Mesothelial cell of epicardium (in vitro differentiated cells): Measurements from ENCODE around the gene CHAC1. TPM values are rescaled to one million over a fixed set of nuclear protein-coding genes. Genes with fewer than 3 reads are reported as not detected.

Experiments used
- DNase-seq, 2 experiments: peaks; one replicate each; pipeline ENCODE4 v3.0.0; 2021; ENCODE audit warnings: low spot score in 2 of 2; ENCODE audit not compliant: unreplicated experiment in 2 of 2
- H3K27ac Mint-ChIP-seq: 2 replicates; pipeline ENCODE4 v1.8.0; 2021; ENCODE audit warnings: mixed read lengths
- H3K27me3 Mint-ChIP-seq: 2 replicates; pipeline ENCODE4 v1.8.0; 2021; ENCODE audit warnings: low read depth, mixed read lengths
- H3K36me3 Mint-ChIP-seq: 2 replicates; pipeline ENCODE4 v1.8.0; 2021; ENCODE audit warnings: mixed read lengths
- H3K4me1 Mint-ChIP-seq: 2 replicates; pipeline ENCODE4 v1.8.0; 2021; ENCODE audit warnings: mixed read lengths
- H3K4me3 Mint-ChIP-seq: 2 replicates; pipeline ENCODE4 v1.8.0; 2021; ENCODE audit warnings: mild to moderate bottlenecking, moderate library complexity, mixed read lengths
- H3K9me3 Mint-ChIP-seq: 2 replicates; pipeline ENCODE4 v1.8.0; 2021; ENCODE audit warnings: mixed read lengths
- CTCF ChIP-seq: fragments of 200-600 bp; sonication (generic); IDR thresholded peaks from one replicate; pipeline ENCODE4 v1.5.0; 2021; ENCODE audit warnings: antibody characterized with exemption; ENCODE audit not compliant: unreplicated experiment
- total RNA-seq: library from RNA; stranded (reverse); gene quantifications from 3 replicates; pipeline ENCODE4 v1.2.1, GENCODE V29; 2021

The CHAC1 gene
- total RNA-seq, 1 donor from 2014 or later: 2.7 TPM

GRCh38 chr15:40928821-40929659 is 24.2 kb upstream of the CHAC1 start, which contains the start of gene DLL4:
TSS of gene DLL4 (plus strand) at chr15:40929340. CDS start at chr15:40929669, 329 bp downstream.
- DNase-seq: no peak
- Mint-ChIP-seq H3K27me3 (peaks cover 92% of the 10 kb centered on the region), H3K9me3 (no peaks in the 10 kb centered on the region), H3K27ac (no peak within 1 kb of the TSS), H3K36me3 (no peaks in the 10 kb centered on the region), H3K4me1 (peaks cover 45% of the 10 kb centered on the region), H3K4me3 (peak within 1 kb of the TSS; percentile 66)
- no peak for TF ChIP-seq CTCF

- TF ChIP-seq CTCF: no peak
- Mint-ChIP-seq H3K27ac (no peak overlapping the region), H3K27me3 (peaks cover 85% of the 10 kb centered on the region), H3K9me3 (no peaks in the 10 kb centered on the region), H3K4me3 (peak overlapping the region; percentile 66), H3K4me1 (peaks cover 45% of the 10 kb centered on the region), H3K36me3 (no peaks in the 10 kb centered on the region)
- DNase-seq: peak in 1 of 2 experiments; percentile 65
Measured at GRCh38 chr15:40929660-40930429, 23.4 kb upstream of the CHAC1 start.

GRCh38 chr15:40930430-40931299 is 22.6 kb upstream of the CHAC1 start:
- Mint-ChIP-seq H3K9me3 (no peaks in the 10 kb centered on the region), H3K36me3 (no peaks in the 10 kb centered on the region)

DNA sequence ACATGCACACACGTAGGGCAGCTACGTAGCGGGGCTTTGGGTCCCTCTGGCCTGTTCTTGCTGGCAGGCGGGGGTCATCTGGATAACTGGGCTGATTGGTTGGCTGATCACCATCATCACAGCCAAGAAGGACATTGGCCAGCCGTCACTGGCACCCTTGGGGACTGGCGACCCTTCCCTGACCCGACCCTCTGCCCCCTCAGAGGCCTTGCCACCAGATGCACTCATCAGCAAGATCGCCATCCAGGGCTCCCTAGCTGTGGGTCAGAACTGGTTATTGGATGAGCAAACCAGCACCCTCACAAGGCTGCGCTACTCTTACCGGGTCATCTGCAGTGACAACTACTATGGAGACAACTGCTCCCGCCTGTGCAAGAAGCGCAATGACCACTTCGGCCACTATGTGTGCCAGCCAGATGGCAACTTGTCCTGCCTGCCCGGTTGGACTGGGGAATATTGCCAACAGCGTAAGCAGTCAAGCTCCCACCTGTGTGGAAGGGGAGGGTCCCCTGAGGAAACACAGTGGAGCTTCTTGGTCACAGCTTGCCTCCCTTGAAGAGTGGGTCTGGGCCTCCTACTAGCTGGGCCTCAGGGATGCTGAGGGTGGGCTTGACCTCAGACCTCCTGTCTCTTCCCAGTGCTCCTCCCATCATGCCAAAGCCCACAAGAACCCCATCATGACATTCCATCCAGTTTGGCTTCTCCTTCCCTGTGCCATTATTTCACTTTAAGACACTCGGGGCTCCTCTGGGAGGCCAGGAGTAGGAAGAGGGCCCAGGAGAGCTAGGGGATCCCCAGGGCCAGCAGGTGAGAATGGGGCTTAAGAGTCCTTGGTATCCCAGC is 21.8 kb upstream of the CHAC1 start:
- TF ChIP-seq CTCF: no peak
- Mint-ChIP-seq H3K27ac (no peak overlapping the region), H3K4me3 (peak overlapping the region; percentile 66)

More at GRCh38 chr15:40930430-40931299, 22.6 kb upstream of the CHAC1 start:
- TF ChIP-seq CTCF: peak; percentile 77
- peaks cover 39% of the 10 kb centered on the region for H3K4me1 Mint-ChIP-seq
- peak in 1 of 2 experiments; percentile 74 for DNase-seq
- peak overlapping the region; percentile 66 for H3K4me3 Mint-ChIP-seq
- no peak overlapping the region for H3K27ac Mint-ChIP-seq
- peaks cover 79% of the 10 kb centered on the region for H3K27me3 Mint-ChIP-seq

More for the DNA sequence above, 21.8 kb upstream of the CHAC1 start:
- Mint-ChIP-seq H3K36me3 (no peaks in the 10 kb centered on the region), H3K27me3 (peaks cover 70% of the 10 kb centered on the region), H3K4me1 (peaks cover 36% of the 10 kb centered on the region), H3K9me3 (no peaks in the 10 kb centered on the region)
- no peak for DNase-seq
